ENCODE results near the gene LAMB1.
"Not testable (repeated sequence)": the region's sequence is repeated elsewhere in the genome, so short reads cannot be mapped to it uniquely, and the experiment has no call there.

The LAMB1 gene

GRCh38 chr7:107898997-107899594, 103.9 kb downstream of the LAMB1 start:
- DNase-seq (ENCODE audit: insufficient read length, low spot score), result no peak
- FAIRE-seq, result no peak
- TF ChIP-seq POU2F2 (IDR thresholded peaks at IDR 0.05; ENCODE audit: low read depth, low read length) (no peak), POLR2AphosphoS5 (IDR thresholded peaks at IDR 0.05; ENCODE audit: low read depth, low read length) (no peak), SPI1 (IDR thresholded peaks at IDR 0.05; ENCODE audit: low read depth, low read length) (no peak), POLR2A (IDR thresholded peaks at IDR 0.05; ENCODE audit: low read depth, low read length) (no peak), PAX5 (IDR thresholded peaks at IDR 0.05; ENCODE audit: insufficient read depth, low read length, severe bottlenecking) (no peak), TAF1 (IDR thresholded peaks at IDR 0.05; ENCODE audit: low read depth, low read length) (no peak)

- FAIRE-seq; DNase-seq (ENCODE audit: insufficient read length, low spot score): not testable (repeated sequence)
These were observed 110.6 kb downstream of the LAMB1 start for GRCh38 chr7:107892367-107892741.

GRCh38 chr7:107891636-107892366, 111.2 kb downstream of the LAMB1 start:
- FAIRE-seq (no peak), DNase-seq (ENCODE audit: insufficient read length, low spot score) (no peak)
- no peak for TF ChIP-seq POLR2AphosphoS5 (IDR thresholded peaks at IDR 0.05; ENCODE audit: low read depth, low read length)
- no peak for TF ChIP-seq SPI1 (IDR thresholded peaks at IDR 0.05; ENCODE audit: low read depth, low read length)
- TF ChIP-seq POLR2A (IDR thresholded peaks at IDR 0.05; ENCODE audit: low read depth, low read length), result no peak
- no peak for TF ChIP-seq TAF1 (IDR thresholded peaks at IDR 0.05; ENCODE audit: low read depth, low read length)
- no peak for TF ChIP-seq PAX5 (IDR thresholded peaks at IDR 0.05; ENCODE audit: insufficient read depth, low read length, severe bottlenecking)
- TF ChIP-seq POU2F2 (IDR thresholded peaks at IDR 0.05; ENCODE audit: low read depth, low read length), result no peak

- FAIRE-seq, result peak; percentile 98
- TF ChIP-seq POLR2AphosphoS5 (IDR thresholded peaks at IDR 0.05; ENCODE audit: low read depth, low read length), result peak; percentile 81
- TF ChIP-seq POU2F2 (IDR thresholded peaks at IDR 0.05; ENCODE audit: low read depth, low read length), result 0 out of 2 replicates have a peak, but pooled peaks have one; percentile 11
- 0 out of 2 replicates have a peak, but pooled peaks have one; percentile 6 for TF ChIP-seq SPI1 (IDR thresholded peaks at IDR 0.05; ENCODE audit: low read depth, low read length)
- peak; percentile 61 for TF ChIP-seq TAF1 (IDR thresholded peaks at IDR 0.05; ENCODE audit: low read depth, low read length)
- no peak for TF ChIP-seq PAX5 (IDR thresholded peaks at IDR 0.05; ENCODE audit: insufficient read depth, low read length, severe bottlenecking)
- TF ChIP-seq POLR2A (IDR thresholded peaks at IDR 0.05; ENCODE audit: low read depth, low read length), result no peak; the same call in 1 of the 2 replicates
These were observed 111.9 kb downstream of the LAMB1 start, which contains the start of gene DLD for GRCh38 chr7:107890962-107891635. Gene DLD (plus strand): TSS chr7:107891183. CDS start chr7:107891251, 68 bp downstream.

GRCh38 chr7:107890493-107890961, 112.4 kb downstream of the LAMB1 start:
- TF ChIP-seq POLR2AphosphoS5 (IDR thresholded peaks at IDR 0.05; ENCODE audit: low read depth, low read length) (no peak), PAX5 (IDR thresholded peaks at IDR 0.05; ENCODE audit: insufficient read depth, low read length, severe bottlenecking) (no peak), POU2F2 (IDR thresholded peaks at IDR 0.05; ENCODE audit: low read depth, low read length) (no peak), TAF1 (IDR thresholded peaks at IDR 0.05; ENCODE audit: low read depth, low read length) (no peak), SPI1 (IDR thresholded peaks at IDR 0.05; ENCODE audit: low read depth, low read length) (no peak), POLR2A (IDR thresholded peaks at IDR 0.05; ENCODE audit: low read depth, low read length) (no peak)
- DNase-seq (ENCODE audit: insufficient read length, low spot score), result no peak
- FAIRE-seq, result no peak

More at GRCh38 chr7:107890962-107891635, 111.9 kb downstream of the LAMB1 start, which contains the start of gene DLD:
- peak; percentile 91 for DNase-seq (ENCODE audit: insufficient read length, low spot score)

- DNase-seq (ENCODE audit: insufficient read length, low spot score) (no peak), FAIRE-seq (no peak)
- TF ChIP-seq SPI1 (IDR thresholded peaks at IDR 0.05; ENCODE audit: low read depth, low read length) (no peak), POU2F2 (IDR thresholded peaks at IDR 0.05; ENCODE audit: low read depth, low read length) (no peak), POLR2AphosphoS5 (IDR thresholded peaks at IDR 0.05; ENCODE audit: low read depth, low read length) (no peak), TAF1 (IDR thresholded peaks at IDR 0.05; ENCODE audit: low read depth, low read length) (no peak), POLR2A (IDR thresholded peaks at IDR 0.05; ENCODE audit: low read depth, low read length) (no peak), PAX5 (IDR thresholded peaks at IDR 0.05; ENCODE audit: insufficient read depth, low read length, severe bottlenecking) (no peak)
These were observed 113.0 kb downstream of the LAMB1 start for GRCh38 chr7:107889992-107890391.

GRCh38 chr7:107887827-107888226, 115.1 kb downstream of the LAMB1 start:
- FAIRE-seq; DNase-seq (ENCODE audit: insufficient read length, low spot score): not testable (repeated sequence)

GRCh38 chr7:107884066-107884818, 118.7 kb downstream of the LAMB1 start:
- no peak for FAIRE-seq
- no peak for TF ChIP-seq POLR2AphosphoS5 (IDR thresholded peaks at IDR 0.05; ENCODE audit: low read depth, low read length)
- TF ChIP-seq SPI1 (IDR thresholded peaks at IDR 0.05; ENCODE audit: low read depth, low read length), result no peak
- TF ChIP-seq PAX5 (IDR thresholded peaks at IDR 0.05; ENCODE audit: insufficient read depth, low read length, severe bottlenecking), result no peak
- TF ChIP-seq TAF1 (IDR thresholded peaks at IDR 0.05; ENCODE audit: low read depth, low read length), result no peak
- TF ChIP-seq POU2F2 (IDR thresholded peaks at IDR 0.05; ENCODE audit: low read depth, low read length), result no peak
- TF ChIP-seq POLR2A (IDR thresholded peaks at IDR 0.05; ENCODE audit: low read depth, low read length), result no peak

GRCh38 chr7:107882766-107883165, 120.2 kb downstream of the LAMB1 start:
- FAIRE-seq (no peak), DNase-seq (ENCODE audit: insufficient read length, low spot score) (no peak)
- TF ChIP-seq SPI1 (IDR thresholded peaks at IDR 0.05; ENCODE audit: low read depth, low read length) (no peak), POU2F2 (IDR thresholded peaks at IDR 0.05; ENCODE audit: low read depth, low read length) (no peak), POLR2A (IDR thresholded peaks at IDR 0.05; ENCODE audit: low read depth, low read length) (no peak), PAX5 (IDR thresholded peaks at IDR 0.05; ENCODE audit: insufficient read depth, low read length, severe bottlenecking) (no peak), POLR2AphosphoS5 (IDR thresholded peaks at IDR 0.05; ENCODE audit: low read depth, low read length) (no peak), TAF1 (IDR thresholded peaks at IDR 0.05; ENCODE audit: low read depth, low read length) (no peak)

More at GRCh38 chr7:107884066-107884818, 118.7 kb downstream of the LAMB1 start:
- DNase-seq (ENCODE audit: insufficient read length, low spot score), result no peak
